ENCODE results near the gene DNAH7. TPM values are rescaled to one million over a fixed set of nuclear protein-coding genes. Genes with fewer than 3 reads are reported as not detected.

The DNAH7 gene
- total RNA-seq, 6 experiments from 2014 or later = 0.05 to 0.41 (median 0.23) TPM

- no peaks in the 10 kb centered on the region; the same call in 1 of the 2 replicates for H3K27me3 Mint-ChIP-seq (ENCODE audit: insufficient read depth)
- TF ChIP-seq CTCF (IDR thresholded peaks at IDR 0.05) = no peak
- DNase-seq = no peak
- no peak overlapping the region for H3K27ac Mint-ChIP-seq
- H3K9me3 Mint-ChIP-seq = no peaks in the 10 kb centered on the region; the same call in 1 of the 2 replicates
- peaks cover 7% of the 10 kb centered on the region; the same call in 1 of the 2 replicates for H3K36me3 Mint-ChIP-seq (ENCODE audit: low read depth)
- peaks cover 21% of the 10 kb centered on the region for H3K4me1 Mint-ChIP-seq (ENCODE audit: low read depth)
- H3K4me3 Mint-ChIP-seq = no peak overlapping the region
Observed at GRCh38 chr2:195759877-195760276, 308.8 kb downstream of the DNAH7 start.

GRCh38 chr2:195758846-195759245 is 309.8 kb downstream of the DNAH7 start:
- H3K9me3 Mint-ChIP-seq = no peaks in the 10 kb centered on the region
- H3K27me3 Mint-ChIP-seq (ENCODE audit: insufficient read depth) = no peaks in the 10 kb centered on the region; the same call in 1 of the 2 replicates
- TF ChIP-seq CTCF (IDR thresholded peaks at IDR 0.05) = no peak
- H3K27ac Mint-ChIP-seq = no peak overlapping the region
- DNase-seq = no peak
- H3K4me3 Mint-ChIP-seq = no peak overlapping the region
- H3K4me1 Mint-ChIP-seq (ENCODE audit: low read depth) = peaks cover 22% of the 10 kb centered on the region
- H3K36me3 Mint-ChIP-seq (ENCODE audit: low read depth) = no peaks in the 10 kb centered on the region

- Mint-ChIP-seq H3K36me3 (ENCODE audit: low read depth) (no peaks in the 10 kb centered on the region), H3K27me3 (ENCODE audit: insufficient read depth) (no peaks in the 10 kb centered on the region; the same call in 1 of the 2 replicates), H3K9me3 (no peaks in the 10 kb centered on the region), H3K27ac (no peak overlapping the region; the same call in 1 of the 2 replicates), H3K4me3 (no peak overlapping the region), H3K4me1 (ENCODE audit: low read depth) (peaks cover 17% of the 10 kb centered on the region)
- TF ChIP-seq CTCF (IDR thresholded peaks at IDR 0.05) = no peak
- no peak for DNase-seq
Observed at GRCh38 chr2:195756218-195756942, 312.3 kb downstream of the DNAH7 start.

- H3K9me3 Mint-ChIP-seq = peaks cover 10% of the 10 kb centered on the region
- peaks cover 21% of the 10 kb centered on the region for H3K4me1 Mint-ChIP-seq (ENCODE audit: low read depth)
- H3K27ac Mint-ChIP-seq = no peak overlapping the region
- TF ChIP-seq CTCF (IDR thresholded peaks at IDR 0.05) = no peak
- H3K36me3 Mint-ChIP-seq (ENCODE audit: low read depth) = peaks cover 23% of the 10 kb centered on the region
- H3K27me3 Mint-ChIP-seq (ENCODE audit: insufficient read depth) = no peaks in the 10 kb centered on the region
- no peak for DNase-seq
- H3K4me3 Mint-ChIP-seq = no peak overlapping the region
Observed at GRCh38 chr2:195741191-195741590, 327.4 kb downstream of the DNAH7 start.

GRCh38 chr2:195737511-195738325 is 330.9 kb downstream of the DNAH7 start:
- Mint-ChIP-seq H3K4me1 (ENCODE audit: low read depth) (peaks cover 37% of the 10 kb centered on the region), H3K4me3 (0 out of 2 replicates have a peak overlapping the region, but pooled peaks have one; percentile 4), H3K9me3 (no peaks in the 10 kb centered on the region), H3K27me3 (ENCODE audit: insufficient read depth) (peaks cover 2% of the 10 kb centered on the region; the same call in 1 of the 2 replicates), H3K27ac (peak overlapping the region; percentile 7), H3K36me3 (ENCODE audit: low read depth) (peaks cover 12% of the 10 kb centered on the region)
- no peak for TF ChIP-seq CTCF (IDR thresholded peaks at IDR 0.05)
- no peak for DNase-seq

All from HFFc6 (cell line).